HepG2 (cell line): ENCODE results near the gene ABL2. TPM values are rescaled to one million over a fixed set of nuclear protein-coding genes. Genes with fewer than 3 reads are reported as not detected.

ENCODE experiments used
- CREM ChIP-seq, 2 experiments: sonication (generic) in 1 of 2; formaldehyde crosslinking in 1 of 2; IDR thresholded peaks; 2 replicates each; pipeline versions ENCODE4 v1.4.0 to v1.6.1; 2016 to 2020; ENCODE audit warnings: antibody characterized with exemption in 1 of 2, mild to moderate bottlenecking in 1 of 2, missing genetic modification reagents in 1 of 2
- CTCF ChIP-seq: sonication (generic); formaldehyde crosslinking; IDR thresholded peaks from 2 replicates; pipeline ENCODE4 v1.5.0; 2020; ENCODE audit warnings: mild to moderate bottlenecking, missing genetic modification reagents, moderate library complexity
- ELF4 ChIP-seq: sonication (generic); formaldehyde crosslinking; IDR thresholded peaks from 2 replicates; pipeline ENCODE4 v1.5.0; 2020; ENCODE audit warnings: missing genetic modification reagents, mild to moderate bottlenecking, moderate library complexity, borderline replicate concordance
- HINFP ChIP-seq: sonication (generic); formaldehyde crosslinking; IDR thresholded peaks from 2 replicates; pipeline ENCODE4 v1.4.0; 2020; ENCODE audit warnings: low read depth, mild to moderate bottlenecking, missing genetic modification reagents
- PAWR ChIP-seq: sonication (generic); formaldehyde crosslinking; IDR thresholded peaks from 2 replicates; pipeline ENCODE4 v1.4.0; 2020; ENCODE audit warnings: missing genetic modification reagents, mild to moderate bottlenecking, borderline replicate concordance
- PAXIP1 ChIP-seq: sonication (generic); formaldehyde crosslinking; conservative IDR thresholded peaks from 2 replicates; pipeline ENCODE4 v1.4.0; 2020; ENCODE audit warnings: mild to moderate bottlenecking, missing genetic modification reagents, moderate library complexity
- SPEN ChIP-seq: sonication (generic); formaldehyde crosslinking; IDR thresholded peaks from 2 replicates; pipeline ENCODE4 v1.5.1; 2020; ENCODE audit warnings: low read depth, mild to moderate bottlenecking, missing genetic modification reagents
- SYNCRIP ChIP-seq: fragments of 200-400 bp; formaldehyde crosslinking; IDR thresholded peaks from 2 replicates; pipeline ENCODE4 v1.6.1; 2018; ENCODE audit warnings: mild to moderate bottlenecking, low read depth, low read length; ENCODE audit not compliant: insufficient read depth
- ZKSCAN8 ChIP-seq: IDR thresholded peaks from 2 replicates; pipeline ENCODE4 v1.6.1; 2016; ENCODE audit warnings: borderline replicate concordance, missing genetic modification reagents, missing compliant biosample characterization
- ZNF260 ChIP-seq: sonication (generic); formaldehyde crosslinking; IDR thresholded peaks from 2 replicates; pipeline ENCODE4 v1.4.0; 2020; ENCODE audit warnings: missing genetic modification reagents, low read depth, mild to moderate bottlenecking, borderline replicate concordance
- ZNF281 ChIP-seq: sonication (generic); formaldehyde crosslinking; IDR thresholded peaks from 2 replicates; pipeline ENCODE4 v1.4.0; 2020; ENCODE audit warnings: missing genetic modification reagents, borderline replicate concordance
- ZNF484 ChIP-seq: sonication (generic); formaldehyde crosslinking; IDR thresholded peaks from 2 replicates; pipeline ENCODE4 v1.5.1; 2020; ENCODE audit warnings: mild to moderate bottlenecking, low read depth, missing genetic modification reagents, borderline replicate concordance
- ZNF75D ChIP-seq: sonication (generic); formaldehyde crosslinking; IDR thresholded peaks from 2 replicates; pipeline ENCODE4 v1.8.1; 2023; ENCODE audit warnings: missing genetic modification reagents, mild to moderate bottlenecking, borderline replicate concordance
- ZZZ3 ChIP-seq: sonication (generic); formaldehyde crosslinking; IDR thresholded peaks from 2 replicates; pipeline ENCODE4 v1.4.0; 2020; ENCODE audit warnings: missing genetic modification reagents, mild to moderate bottlenecking, borderline replicate concordance
- polyA plus RNA-seq, 8 experiments: library from polyadenylated mRNA; depleted of rRNA in 3 of 8; stranded (reverse) in 7 of 8; unstranded in 1 of 8; fragments of >200 nt; fragmentation: Illumina TruSeq in 4 of 8; extraction: Trizol in 4 of 8; gene quantifications; 2 replicates each; pipeline versions ENCODE4 v1.2.1 to v1.2.3, GENCODE V29; 2011 to 2016; ENCODE audit warnings: low read depth in 4 of 8, missing spikeins in 1 of 8, mixed read lengths in 1 of 8; ENCODE audit not compliant: insufficient read depth in 1 of 8
- total RNA-seq, 5 experiments: library from RNA; depleted of rRNA; stranded (reverse); fragments of >200 nt; fragmentation: Illumina TruSeq; extraction: Trizol; gene quantifications; 2 replicates each; pipeline ENCODE4 v1.2.3, GENCODE V29; 2016; ENCODE audit warnings: low read depth in 1 of 5
- TF ChIP-seq, protein P1 (sequence below): sonication (generic); formaldehyde crosslinking; IDR thresholded peaks from 2 replicates; pipeline ENCODE4 v1.4.0; 2020; ENCODE audit warnings: missing genetic modification reagents

ABL2 gene
- total and polyA plus RNA-seq, 2 of the 13 experiments (the other 11 are each of a cell fraction or from before 2014, with no cell fraction given): 5.8 to 6.0 TPM

GRCh38 chr1:179104611-179105250, 124.7 kb downstream of the ABL2 start (continued):
- TF ChIP-seq CREM (IDR thresholded peaks at IDR 0.05) (peak; percentile 86), CREM (CRISPR knock-in tag; IDR thresholded peaks at IDR 0.05) (no peak), ZNF260 (CRISPR knock-in tag) (no peak), CTCF (CRISPR knock-in tag) (no peak), SPEN (CRISPR knock-in tag) (peak; percentile 73; the same call in 1 of the 2 replicates), ELF4 (CRISPR knock-in tag) (no peak), HINFP (CRISPR knock-in tag) (0 out of 2 replicates have a peak, but pooled peaks have one; percentile 32), ZNF281 (peak; percentile 55; the same call in 1 of the 2 replicates), ZKSCAN8 (CRISPR knock-in tag) (peak; percentile 44; the same call in 1 of the 2 replicates), SYNCRIP (no peak), ZNF75D (CRISPR knock-in tag) (no peak), ZZZ3 (CRISPR knock-in tag) (no peak), PAXIP1 (CRISPR knock-in tag) (peak; percentile 100), PAWR (CRISPR knock-in tag) (no peak), ZNF484 (no peak)
- TF ChIP-seq, protein P1, sequence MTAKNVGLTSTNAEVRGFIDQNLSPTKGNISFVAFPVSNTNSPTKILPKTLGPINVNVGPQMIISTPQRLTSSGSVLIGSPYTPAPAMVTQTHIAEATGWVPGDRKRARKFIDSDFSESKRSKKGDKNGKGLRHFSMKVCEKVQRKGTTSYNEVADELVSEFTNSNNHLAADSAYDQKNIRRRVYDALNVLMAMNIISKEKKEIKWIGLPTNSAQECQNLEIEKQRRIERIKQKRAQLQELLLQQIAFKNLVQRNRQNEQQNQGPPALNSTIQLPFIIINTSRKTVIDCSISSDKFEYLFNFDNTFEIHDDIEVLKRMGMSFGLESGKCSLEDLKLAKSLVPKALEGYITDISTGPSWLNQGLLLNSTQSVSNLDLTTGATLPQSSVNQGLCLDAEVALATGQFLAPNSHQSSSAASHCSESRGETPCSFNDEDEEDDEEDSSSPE (CRISPR knock-in tag): no peak
